ENCODE measurements around the gene ASB8. TPM values are rescaled to one million over a fixed set of nuclear protein-coding genes. Genes with fewer than 3 reads are reported as not detected.

Gene ASB8
- total RNA-seq, 6 experiments from 2014 or later, result 17.7 to 29.3 (median 21.6) TPM

- intact Hi-C loops (cut with DNase I), result loop anchor here in 1 of 2 donors (10.0 kb wide), 1 partner anchor 80 kb away; no protein-coding TSS in a partner anchor
- WGBS (ENCODE audit: insufficient coverage, low coverage, low lambda C conversion rate, missing lambda C conversion rate), result 63% methylated on average over 2 of the region's 2 CpGs
- Histone ChIP-seq H3K4me3 (no peak overlapping the region), H3K27ac (no peak overlapping the region), H3K4me1 (no peaks in the 10 kb centered on the region), H3K9me3 (no peaks in the 10 kb centered on the region), H3K36me3 (no peaks in the 10 kb centered on the region), H3K27me3 (no peaks in the 10 kb centered on the region)
- ATAC-seq (no peak), DNase-seq (no peak)
- TF ChIP-seq POLR2A (IDR thresholded peaks at IDR 0.05) (no peak), CTCF (IDR thresholded peaks at IDR 0.05) (no peak)
Observed at GRCh38 chr12:48164451-48164850, 7.1 kb upstream of the ASB8 start.

GRCh38 chr12:48163150-48163747 lies 5.9 kb upstream of the ASB8 start:
- Histone ChIP-seq H3K27me3 (no peaks in the 10 kb centered on the region), H3K4me3 (no peak overlapping the region), H3K27ac (no peak overlapping the region), H3K36me3 (no peaks in the 10 kb centered on the region), H3K4me1 (no peaks in the 10 kb centered on the region), H3K9me3 (no peaks in the 10 kb centered on the region)
- TF ChIP-seq POLR2A (IDR thresholded peaks at IDR 0.05) (no peak), CTCF (IDR thresholded peaks at IDR 0.05) (no peak)
- DNase-seq, result no peak
- no peak for ATAC-seq
- intact Hi-C loops (cut with DNase I), result loop anchor here in 1 of 2 donors (10.0 kb wide), 1 partner anchor 78 kb away; no protein-coding TSS in a partner anchor
- WGBS (ENCODE audit: insufficient coverage, low coverage, low lambda C conversion rate, missing lambda C conversion rate), result 62% methylated on average over 5 of the region's 5 CpGs

GRCh38 chr12:48160807-48161206 lies 3.5 kb upstream of the ASB8 start:
- Histone ChIP-seq H3K36me3 (no peaks in the 10 kb centered on the region), H3K4me1 (no peaks in the 10 kb centered on the region), H3K4me3 (no peak overlapping the region), H3K27ac (no peak overlapping the region), H3K27me3 (no peaks in the 10 kb centered on the region), H3K9me3 (no peaks in the 10 kb centered on the region)
- intact Hi-C loops (cut with DNase I), result loop anchor here in 1 of 2 donors (10.0 kb wide), 1 partner anchor 76 kb away; no protein-coding TSS in a partner anchor
- ATAC-seq, result no peak
- WGBS (ENCODE audit: insufficient coverage, low coverage, low lambda C conversion rate, missing lambda C conversion rate), result 37% methylated on average over 2 of the region's 2 CpGs
- TF ChIP-seq POLR2A (IDR thresholded peaks at IDR 0.05) (no peak), CTCF (IDR thresholded peaks at IDR 0.05) (no peak)
- no peak for DNase-seq

GRCh38 chr12:48160046-48160445 lies 2.7 kb upstream of the ASB8 start:
- Histone ChIP-seq H3K9me3 (no peaks in the 10 kb centered on the region), H3K27ac (no peak overlapping the region), H3K36me3 (no peaks in the 10 kb centered on the region), H3K4me1 (no peaks in the 10 kb centered on the region), H3K4me3 (no peak overlapping the region), H3K27me3 (no peaks in the 10 kb centered on the region)
- no peak for TF ChIP-seq CTCF (IDR thresholded peaks at IDR 0.05)
- TF ChIP-seq POLR2A (IDR thresholded peaks at IDR 0.05), result no peak
- DNase-seq (no peak), ATAC-seq (no peak)
- 74% methylated on average over 5 of the region's 5 CpGs for WGBS (ENCODE audit: insufficient coverage, low coverage, low lambda C conversion rate, missing lambda C conversion rate)
- intact Hi-C loops (cut with DNase I), result loop anchor here in 1 of 2 donors (10.0 kb wide), 1 partner anchor 75 kb away; no protein-coding TSS in a partner anchor

Data from right lobe of liver (tissue), 6 donors.